Measurements from ENCODE around the gene TSSK1B.

DNA sequence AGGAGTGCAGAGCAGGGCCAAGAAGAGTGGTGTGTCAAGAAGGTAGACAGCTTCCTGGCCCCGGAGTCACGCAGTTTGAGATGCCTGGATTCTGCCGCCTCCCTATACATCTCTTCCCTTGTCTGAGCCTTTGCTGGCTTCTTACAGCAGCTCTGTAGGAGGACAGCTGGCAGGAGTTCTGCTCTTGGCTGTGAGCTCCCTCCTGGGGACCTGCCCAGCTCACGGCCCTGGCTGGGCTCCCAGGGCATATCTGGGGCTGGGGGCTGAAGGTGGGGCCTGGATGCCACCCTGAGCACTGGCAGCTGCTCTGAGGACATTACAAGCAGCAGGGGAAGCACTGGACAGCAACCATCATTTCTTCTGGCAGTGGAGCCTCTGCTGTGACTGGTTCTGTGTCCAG is 786 bp upstream of the TSSK1B start:
- TF ChIP-seq POLR2A (IDR thresholded peaks at IDR 0.05; ENCODE audit: low read depth, low read length) (no peak), POLR2AphosphoS5 (IDR thresholded peaks at IDR 0.05; ENCODE audit: low read depth, low read length) (no peak)

Measured in GM12892 (cell line).